Ishikawa (cell line): ENCODE data around the gene MT1B.

Experiments
- CEBPB ChIP-seq: IDR thresholded peaks from 2 replicates; pipeline ENCODE4 v1.6.1; 2012
- CREB1 ChIP-seq: IDR thresholded peaks from 2 replicates; pipeline ENCODE4 v1.6.1; 2012; ENCODE audit warnings: low read depth
- EGR1 ChIP-seq: IDR thresholded peaks from 2 replicates; pipeline ENCODE4 v1.6.1; 2012
- EP300 ChIP-seq: IDR thresholded peaks from 2 replicates; pipeline ENCODE4 v1.6.1; 2012; ENCODE audit warnings: borderline replicate concordance
- FOXM1 ChIP-seq: IDR thresholded peaks from 2 replicates; pipeline ENCODE4 v1.6.1; 2012; ENCODE audit warnings: low read depth, borderline replicate concordance
- NFIC ChIP-seq: IDR thresholded peaks from 2 replicates; pipeline ENCODE4 v1.6.1; 2012
- RAD21 ChIP-seq: IDR thresholded peaks from 2 replicates; pipeline ENCODE4 v1.6.1; 2012; ENCODE audit warnings: low read depth
- TAF1 ChIP-seq: IDR thresholded peaks from 2 replicates; pipeline ENCODE4 v1.6.1; 2012; ENCODE audit warnings: low read depth, mild to moderate bottlenecking
- TEAD4 ChIP-seq: IDR thresholded peaks from 2 replicates; pipeline ENCODE4 v1.6.1; 2012
- USF1 ChIP-seq: IDR thresholded peaks from 2 replicates; pipeline ENCODE4 v1.6.1; 2012
- YY1 ChIP-seq: IDR thresholded peaks from 2 replicates; pipeline ENCODE4 v1.6.1; 2012; ENCODE audit warnings: low read depth
- ZBTB7A ChIP-seq: IDR thresholded peaks from 2 replicates; pipeline ENCODE4 v1.6.1; 2012; ENCODE audit warnings: low read depth
- TF ChIP-seq, protein P1 (sequence below): IDR thresholded peaks from 2 replicates; pipeline ENCODE4 v1.6.1; 2012; ENCODE audit warnings: low read depth, mild to moderate bottlenecking
- TF ChIP-seq, protein P2 (sequence below): IDR thresholded peaks from 2 replicates; pipeline ENCODE4 v1.6.1; 2012

GRCh38 chr16:56629531-56629930, 22.2 kb upstream of the MT1B start:
- TF ChIP-seq TAF1: no peak
- no peak for TF ChIP-seq CEBPB
- TF ChIP-seq FOXM1: no peak
- no peak for TF ChIP-seq YY1
- TF ChIP-seq, protein P1, sequence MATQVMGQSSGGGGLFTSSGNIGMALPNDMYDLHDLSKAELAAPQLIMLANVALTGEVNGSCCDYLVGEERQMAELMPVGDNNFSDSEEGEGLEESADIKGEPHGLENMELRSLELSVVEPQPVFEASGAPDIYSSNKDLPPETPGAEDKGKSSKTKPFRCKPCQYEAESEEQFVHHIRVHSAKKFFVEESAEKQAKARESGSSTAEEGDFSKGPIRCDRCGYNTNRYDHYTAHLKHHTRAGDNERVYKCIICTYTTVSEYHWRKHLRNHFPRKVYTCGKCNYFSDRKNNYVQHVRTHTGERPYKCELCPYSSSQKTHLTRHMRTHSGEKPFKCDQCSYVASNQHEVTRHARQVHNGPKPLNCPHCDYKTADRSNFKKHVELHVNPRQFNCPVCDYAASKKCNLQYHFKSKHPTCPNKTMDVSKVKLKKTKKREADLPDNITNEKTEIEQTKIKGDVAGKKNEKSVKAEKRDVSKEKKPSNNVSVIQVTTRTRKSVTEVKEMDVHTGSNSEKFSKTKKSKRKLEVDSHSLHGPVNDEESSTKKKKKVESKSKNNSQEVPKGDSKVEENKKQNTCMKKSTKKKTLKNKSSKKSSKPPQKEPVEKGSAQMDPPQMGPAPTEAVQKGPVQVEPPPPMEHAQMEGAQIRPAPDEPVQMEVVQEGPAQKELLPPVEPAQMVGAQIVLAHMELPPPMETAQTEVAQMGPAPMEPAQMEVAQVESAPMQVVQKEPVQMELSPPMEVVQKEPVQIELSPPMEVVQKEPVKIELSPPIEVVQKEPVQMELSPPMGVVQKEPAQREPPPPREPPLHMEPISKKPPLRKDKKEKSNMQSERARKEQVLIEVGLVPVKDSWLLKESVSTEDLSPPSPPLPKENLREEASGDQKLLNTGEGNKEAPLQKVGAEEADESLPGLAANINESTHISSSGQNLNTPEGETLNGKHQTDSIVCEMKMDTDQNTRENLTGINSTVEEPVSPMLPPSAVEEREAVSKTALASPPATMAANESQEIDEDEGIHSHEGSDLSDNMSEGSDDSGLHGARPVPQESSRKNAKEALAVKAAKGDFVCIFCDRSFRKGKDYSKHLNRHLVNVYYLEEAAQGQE: no peak
- no peak for TF ChIP-seq ZBTB7A
- TF ChIP-seq, protein P2, sequence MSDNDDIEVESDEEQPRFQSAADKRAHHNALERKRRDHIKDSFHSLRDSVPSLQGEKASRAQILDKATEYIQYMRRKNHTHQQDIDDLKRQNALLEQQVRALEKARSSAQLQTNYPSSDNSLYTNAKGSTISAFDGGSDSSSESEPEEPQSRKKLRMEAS: no peak
- no peak for TF ChIP-seq NFIC
- TF ChIP-seq USF1: no peak
- no peak for TF ChIP-seq RAD21
- TF ChIP-seq EGR1: no peak
- TF ChIP-seq EP300: no peak
- no peak for TF ChIP-seq CREB1
- TF ChIP-seq TEAD4: no peak
